Glomerular visceral epithelial cell (primary cell): ENCODE data around the gene MAP2K1.

Experiments used
- DNase-seq: peaks from one replicate; pipeline ENCODE4 v3.0.0-alpha.2; 2016; ENCODE audit errors: extremely low spot score

The MAP2K1 gene

DNA sequence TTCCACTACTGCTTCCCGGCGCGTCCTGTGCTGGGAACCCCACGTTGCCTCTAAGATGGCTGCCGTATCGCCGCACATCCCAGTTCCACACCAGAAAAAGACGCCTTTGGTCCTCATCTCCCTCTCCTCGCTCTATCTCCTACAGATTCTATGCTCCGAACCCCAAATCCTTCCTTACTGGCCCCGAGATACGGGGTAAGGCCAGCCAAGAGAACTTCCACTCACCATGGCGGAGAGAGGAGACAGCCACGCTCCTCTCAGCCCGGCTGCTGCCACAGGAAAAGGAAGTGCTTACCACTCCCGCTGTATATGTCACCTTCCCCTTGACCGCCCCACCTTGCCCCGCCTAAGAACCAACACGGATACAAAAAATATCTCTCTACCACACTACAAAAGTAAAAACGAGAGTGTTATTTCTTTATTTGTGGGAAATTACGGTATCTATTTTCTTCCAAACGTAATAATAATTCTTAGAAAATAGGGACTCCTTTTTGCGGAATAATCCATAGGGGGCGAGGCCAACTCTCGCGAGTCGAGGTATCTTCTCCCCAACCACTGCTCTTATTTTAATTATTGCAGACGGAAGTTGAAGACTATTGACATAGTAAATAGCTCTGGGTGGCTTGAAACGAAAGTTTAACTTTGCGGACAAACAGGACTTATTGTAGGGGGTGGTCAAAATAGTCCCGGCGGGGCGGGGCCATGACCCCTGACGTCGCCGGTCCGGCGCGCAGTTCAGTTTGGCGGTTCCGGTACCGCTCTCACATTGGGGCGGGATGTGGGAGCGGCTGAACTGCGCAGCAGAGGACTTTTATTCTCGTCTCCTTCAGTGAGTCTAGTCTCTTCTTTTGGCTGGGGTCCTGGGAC, 118.1 kb downstream of the MAP2K1 start, which contains the start of the genes RPL4 and ZWILCH:
Gene RPL4, minus strand, starts transcription at position 293 of the 867 bp plus-strand sequence. Its CDS starts 65 bp downstream, at position 228.
Gene ZWILCH, plus strand, starts transcription at position 764 of the 867 bp plus-strand sequence. Its CDS starts 13 bp downstream, at position 777.
- DNase-seq = peak; percentile 88

DNA sequence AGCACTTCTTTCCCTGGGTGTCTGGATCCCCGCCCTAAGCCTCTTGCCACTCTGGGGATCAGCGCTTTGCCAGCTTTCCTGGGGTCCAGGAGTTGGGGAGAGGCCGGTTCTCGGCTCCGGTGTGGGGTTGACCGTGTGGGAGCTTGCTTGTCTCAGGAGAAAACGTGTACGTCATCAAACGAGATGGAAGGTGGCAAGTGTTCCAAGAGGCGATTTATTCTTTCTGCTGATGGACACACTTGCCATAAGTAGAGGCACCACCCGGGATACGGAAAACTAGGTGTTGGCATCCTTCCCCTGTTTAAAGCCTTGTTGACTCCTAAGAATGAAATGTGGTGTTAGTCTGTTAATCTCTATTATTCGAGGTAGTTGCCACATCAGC, 118.7 kb downstream of the MAP2K1 start:
- DNase-seq = no peak

DNA sequence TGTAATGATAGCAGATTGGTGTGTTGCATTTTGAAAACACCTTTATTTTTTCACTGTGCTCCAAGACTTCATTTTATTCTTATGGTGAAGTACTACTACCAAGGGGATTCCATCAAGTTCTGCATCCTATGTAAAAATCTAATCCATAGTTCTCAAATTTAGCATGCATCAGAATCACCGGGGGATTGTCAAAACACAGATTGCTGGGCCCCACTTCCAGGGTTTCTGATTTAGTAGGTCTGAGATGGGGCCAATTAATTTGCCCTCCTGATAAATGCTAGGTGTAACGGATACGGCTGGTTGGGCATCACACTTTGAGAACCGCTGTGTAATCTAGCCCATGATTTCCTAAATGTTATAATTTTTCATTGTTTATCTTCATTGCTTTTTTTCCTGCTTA, 119.1 kb downstream of the MAP2K1 start:
- DNase-seq = no peak

DNA sequence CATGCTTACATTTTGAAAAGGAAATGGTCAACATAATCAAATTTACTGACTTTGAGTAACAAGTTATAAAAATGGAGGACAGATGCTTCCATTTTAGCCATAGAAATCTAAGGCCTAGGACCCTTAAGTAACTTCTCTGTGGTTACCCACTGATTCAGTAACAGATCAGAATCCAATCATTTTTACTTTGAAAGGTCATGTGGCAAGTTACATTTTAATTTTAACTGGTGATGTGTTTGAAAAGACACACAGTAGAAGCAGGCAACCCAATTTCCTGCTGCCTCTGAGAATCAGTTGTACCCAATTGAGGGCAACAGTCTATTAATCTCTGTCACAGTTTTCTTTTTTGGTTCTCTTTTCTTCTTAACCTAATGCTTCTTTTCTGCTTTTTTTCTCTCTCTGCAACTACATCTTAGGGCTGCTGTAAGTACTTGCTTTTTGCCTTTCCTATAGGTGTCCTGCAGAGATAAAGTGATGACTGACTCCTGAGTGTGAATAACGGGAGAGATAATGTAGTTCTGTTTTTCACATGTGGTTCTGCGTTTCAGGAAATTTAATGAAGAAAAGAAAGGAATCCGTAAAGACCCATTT, 121.7 kb downstream of the MAP2K1 start:
- no peak for DNase-seq

DNA sequence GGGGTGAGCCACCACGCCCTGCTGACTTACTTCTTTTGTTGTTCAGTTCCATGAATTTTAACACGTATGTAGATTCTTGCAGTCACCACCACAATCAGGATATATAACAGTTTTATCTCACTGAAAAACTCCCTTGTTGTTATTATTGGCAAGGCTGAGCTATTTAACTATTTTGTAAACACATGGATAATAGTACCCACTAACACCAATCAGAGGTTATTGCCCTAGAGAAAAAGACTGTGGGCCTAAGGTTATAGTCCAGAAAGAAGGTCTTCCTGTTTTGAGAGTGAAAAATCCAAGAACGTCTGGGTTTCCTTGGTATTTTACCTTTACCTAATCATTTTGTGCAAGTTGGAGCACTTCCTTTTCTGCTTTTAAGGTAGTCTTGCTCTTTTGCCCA, 127.9 kb downstream of the MAP2K1 start:
- no peak for DNase-seq

DNA sequence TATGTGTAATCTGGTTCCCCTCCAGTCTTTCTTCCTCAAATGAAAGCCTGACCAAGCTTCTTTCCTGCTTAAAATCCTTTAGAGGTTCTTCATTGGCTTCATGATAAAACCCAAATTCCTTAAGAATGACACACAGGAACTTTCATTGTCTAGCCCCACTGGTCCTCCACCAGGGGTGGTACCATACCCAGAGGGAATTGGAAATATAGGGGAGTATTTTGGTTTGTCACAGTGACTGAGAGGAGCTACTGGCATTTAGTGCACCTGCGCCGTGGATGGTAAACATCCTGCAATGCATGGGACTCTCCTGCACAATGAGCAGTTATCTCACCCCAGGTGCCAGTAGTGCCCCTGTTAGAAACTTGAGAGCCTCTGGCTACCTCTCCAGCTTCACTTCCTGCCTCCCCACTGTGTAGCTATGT, 129.2 kb downstream of the MAP2K1 start:
- no peak for DNase-seq

DNA sequence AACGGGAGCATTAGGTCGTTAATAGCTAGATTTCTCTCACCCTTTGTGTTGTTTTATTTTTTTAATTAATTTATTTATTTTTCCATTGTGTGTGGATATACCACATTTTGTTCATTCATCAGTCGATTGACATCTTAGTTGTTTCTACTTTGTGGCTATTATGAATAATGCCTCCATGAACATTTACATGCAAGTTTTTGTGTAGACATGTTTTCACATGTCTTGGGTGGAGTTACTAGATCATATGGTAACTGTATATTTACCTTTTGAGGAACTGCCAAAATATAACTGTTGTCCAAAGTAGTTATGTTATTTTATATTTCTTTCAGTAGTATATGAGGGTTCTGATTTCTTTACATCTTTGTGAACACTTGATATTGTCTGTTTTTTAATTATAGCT, 137.2 kb downstream of the MAP2K1 start:
- no peak for DNase-seq

DNA sequence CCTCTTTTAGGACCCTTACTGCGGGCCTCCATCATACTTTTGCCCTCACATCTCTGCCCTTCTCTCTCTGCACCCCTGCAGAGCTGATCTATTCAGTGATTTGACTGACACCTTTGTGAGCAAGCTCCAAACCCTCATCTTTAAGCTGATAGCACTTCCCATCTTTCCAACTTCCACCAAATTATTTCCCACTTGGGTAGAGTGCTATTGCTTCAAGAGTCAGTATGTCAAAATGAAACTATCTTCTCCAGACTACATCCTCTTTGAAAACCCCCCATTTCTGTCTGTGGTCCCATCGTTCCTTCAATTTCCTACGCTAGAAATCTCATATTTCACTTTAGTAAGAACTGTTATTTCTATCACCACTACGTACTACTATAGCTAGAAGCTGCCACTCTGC, 138.1 kb downstream of the MAP2K1 start:
- DNase-seq = no peak

DNA sequence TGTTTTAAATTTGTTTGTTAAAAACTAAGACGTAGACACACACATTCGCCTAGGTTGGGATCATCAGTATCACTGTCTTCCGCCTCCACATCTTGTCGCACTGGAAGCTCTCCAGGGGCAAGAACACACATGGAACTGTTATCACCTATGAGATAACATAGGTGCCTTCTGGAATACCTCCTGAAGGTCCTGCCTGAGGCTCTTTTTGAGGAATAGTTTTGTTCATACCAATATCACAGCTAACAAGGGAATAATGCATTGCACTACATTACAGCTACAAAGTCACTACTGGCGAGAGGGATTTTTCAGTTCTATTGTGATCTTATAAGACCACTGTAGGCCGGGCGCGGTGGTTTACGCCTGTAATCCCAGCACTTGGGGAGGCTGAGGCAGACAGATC, 148.3 kb downstream of the MAP2K1 start:
- no peak for DNase-seq
